GM12891 (cell line): Measurements from ENCODE around the gene MYOZ1.

Source experiments
- PAX5 ChIP-seq: IDR thresholded peaks from 2 replicates; pipeline ENCODE4 v1.6.1; 2011; ENCODE audit warnings: low read length, moderate library complexity, mild to moderate bottlenecking; ENCODE audit not compliant: insufficient read depth, severe bottlenecking
- POLR2A ChIP-seq: IDR thresholded peaks from 2 replicates; pipeline ENCODE4 v1.6.1; 2011; ENCODE audit warnings: low read depth, low read length, control low read depth
- POLR2AphosphoS5 ChIP-seq: IDR thresholded peaks from 2 replicates; pipeline ENCODE4 v1.6.1; 2011; ENCODE audit warnings: low read depth, low read length, control low read depth
- POU2F2 ChIP-seq: IDR thresholded peaks from 2 replicates; pipeline ENCODE4 v1.6.1; 2011; ENCODE audit warnings: low read depth, mild to moderate bottlenecking, control low read depth, low read length, moderate library complexity
- TAF1 ChIP-seq: IDR thresholded peaks from 2 replicates; pipeline ENCODE4 v1.6.1; 2011; ENCODE audit warnings: low read depth, low read length, control low read depth

DNA sequence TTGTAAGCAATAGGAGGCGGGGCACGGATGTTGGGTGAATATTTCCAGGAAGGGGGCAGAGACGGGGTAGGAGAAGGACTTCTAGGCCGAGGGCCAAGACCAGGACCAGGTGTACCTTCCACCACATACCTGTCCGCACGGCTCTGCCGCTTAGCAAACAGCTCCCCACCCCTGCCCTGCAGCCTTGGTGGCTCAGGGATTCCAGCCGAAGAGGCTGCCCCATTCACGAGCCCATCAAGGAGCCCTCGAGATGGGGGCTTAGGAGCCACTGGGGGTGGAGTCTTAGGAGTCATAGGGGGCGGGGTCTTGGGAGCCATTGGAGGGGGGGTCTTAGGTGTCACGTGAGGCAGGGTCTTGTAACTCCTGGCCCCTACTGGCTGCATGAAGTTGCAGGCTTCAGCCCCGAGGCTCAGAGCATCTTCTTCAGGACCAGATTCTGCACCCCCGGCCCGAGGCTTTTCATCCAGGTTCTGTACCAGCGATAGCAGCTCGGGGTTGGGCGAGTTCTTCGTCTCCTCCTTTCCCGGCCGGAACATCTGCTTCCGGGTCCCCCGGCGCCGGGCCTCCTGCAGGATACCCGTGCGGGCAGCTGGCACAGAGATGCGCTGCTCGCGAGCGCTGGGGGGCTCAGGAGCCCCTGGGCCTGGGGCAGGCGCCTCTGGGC, 6.1 kb upstream of the MYOZ1 start:
- TF ChIP-seq POLR2AphosphoS5 (no peak), POLR2A (0 out of 2 replicates have a peak, but pooled peaks have one; percentile 21), TAF1 (no peak), PAX5 (no peak), POU2F2 (0 out of 2 replicates have a peak, but pooled peaks have one; percentile 9)
